ENCODE results near the gene RXRA.

The RXRA gene

DNA sequence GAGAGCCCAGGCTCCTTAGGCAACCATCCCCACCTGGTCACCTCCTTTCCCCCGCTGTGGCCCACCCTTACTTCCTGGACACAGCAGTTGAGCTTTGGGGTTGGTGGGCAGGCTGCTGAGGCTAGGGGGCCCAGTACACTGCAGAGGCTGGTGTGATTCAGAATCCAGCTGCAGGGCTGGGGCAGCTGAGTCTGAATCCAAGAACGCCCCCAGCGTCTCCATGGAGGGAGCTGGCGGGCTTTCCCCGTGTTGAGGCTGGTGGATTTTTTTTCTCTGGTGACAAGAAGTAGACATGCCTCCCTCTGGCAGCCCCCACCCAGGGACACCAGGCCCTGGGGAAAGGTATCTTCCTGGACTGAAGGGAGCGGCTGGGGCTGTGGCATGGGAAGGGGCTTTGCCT is 104.8 kb downstream of the RXRA start:
- Histone ChIP-seq H2AFZ (no peak overlapping the region), H3K4me1 (peaks cover 25% of the 10 kb centered on the region), H3K4me3 (ENCODE audit: low read depth, low read length) (no peak overlapping the region), H3K4me2 (ENCODE audit: low read length) (no peak overlapping the region), H3K9ac (no peak overlapping the region), H3K27me3 (ENCODE audit: control insufficient read depth, insufficient read depth, low read length) (no peaks in the 10 kb centered on the region), H3K27ac (peak overlapping the region; percentile 95), H3K36me3 (ENCODE audit: control insufficient read depth, insufficient read depth, low read length) (no peaks in the 10 kb centered on the region), H3K79me2 (no peaks in the 10 kb centered on the region), H3K9me3 (ENCODE audit: control insufficient read depth, low read length) (no peaks in the 10 kb centered on the region)
- TF ChIP-seq, protein P1, sequence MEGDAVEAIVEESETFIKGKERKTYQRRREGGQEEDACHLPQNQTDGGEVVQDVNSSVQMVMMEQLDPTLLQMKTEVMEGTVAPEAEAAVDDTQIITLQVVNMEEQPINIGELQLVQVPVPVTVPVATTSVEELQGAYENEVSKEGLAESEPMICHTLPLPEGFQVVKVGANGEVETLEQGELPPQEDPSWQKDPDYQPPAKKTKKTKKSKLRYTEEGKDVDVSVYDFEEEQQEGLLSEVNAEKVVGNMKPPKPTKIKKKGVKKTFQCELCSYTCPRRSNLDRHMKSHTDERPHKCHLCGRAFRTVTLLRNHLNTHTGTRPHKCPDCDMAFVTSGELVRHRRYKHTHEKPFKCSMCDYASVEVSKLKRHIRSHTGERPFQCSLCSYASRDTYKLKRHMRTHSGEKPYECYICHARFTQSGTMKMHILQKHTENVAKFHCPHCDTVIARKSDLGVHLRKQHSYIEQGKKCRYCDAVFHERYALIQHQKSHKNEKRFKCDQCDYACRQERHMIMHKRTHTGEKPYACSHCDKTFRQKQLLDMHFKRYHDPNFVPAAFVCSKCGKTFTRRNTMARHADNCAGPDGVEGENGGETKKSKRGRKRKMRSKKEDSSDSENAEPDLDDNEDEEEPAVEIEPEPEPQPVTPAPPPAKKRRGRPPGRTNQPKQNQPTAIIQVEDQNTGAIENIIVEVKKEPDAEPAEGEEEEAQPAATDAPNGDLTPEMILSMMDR (IDR thresholded peaks at IDR 0.05) = no peak

DNA sequence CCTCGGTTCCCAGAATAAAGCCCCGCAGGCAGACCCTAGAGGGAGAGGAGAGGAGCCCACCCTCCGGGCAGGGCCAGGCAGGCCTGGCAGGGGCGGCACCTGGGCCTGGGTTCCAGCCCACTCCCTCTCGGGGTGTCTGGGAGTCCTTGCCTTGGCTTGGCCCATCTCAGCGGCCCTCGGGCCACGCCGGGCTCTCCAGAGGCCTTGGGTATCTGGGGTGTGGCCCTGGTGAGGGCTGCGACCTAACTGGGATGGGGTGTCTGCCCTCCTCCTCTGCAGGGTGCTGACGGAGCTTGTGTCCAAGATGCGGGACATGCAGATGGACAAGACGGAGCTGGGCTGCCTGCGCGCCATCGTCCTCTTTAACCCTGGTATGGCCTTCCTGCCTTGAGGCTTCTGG is 105.4 kb downstream of the RXRA start:
- Histone ChIP-seq H3K9me3 (ENCODE audit: control insufficient read depth, low read length) (no peaks in the 10 kb centered on the region), H3K36me3 (ENCODE audit: control insufficient read depth, insufficient read depth, low read length) (no peaks in the 10 kb centered on the region), H3K27me3 (ENCODE audit: control insufficient read depth, insufficient read depth, low read length) (no peaks in the 10 kb centered on the region), H3K4me1 (peaks cover 30% of the 10 kb centered on the region), H3K4me3 (ENCODE audit: low read depth, low read length) (no peak overlapping the region), H3K27ac (peak overlapping the region; percentile 95), H3K79me2 (no peaks in the 10 kb centered on the region), H2AFZ (no peak overlapping the region), H3K9ac (no peak overlapping the region), H3K4me2 (ENCODE audit: low read length) (peak overlapping the region; percentile 1)
- TF ChIP-seq, protein P1 (IDR thresholded peaks at IDR 0.05) = no peak

DNA sequence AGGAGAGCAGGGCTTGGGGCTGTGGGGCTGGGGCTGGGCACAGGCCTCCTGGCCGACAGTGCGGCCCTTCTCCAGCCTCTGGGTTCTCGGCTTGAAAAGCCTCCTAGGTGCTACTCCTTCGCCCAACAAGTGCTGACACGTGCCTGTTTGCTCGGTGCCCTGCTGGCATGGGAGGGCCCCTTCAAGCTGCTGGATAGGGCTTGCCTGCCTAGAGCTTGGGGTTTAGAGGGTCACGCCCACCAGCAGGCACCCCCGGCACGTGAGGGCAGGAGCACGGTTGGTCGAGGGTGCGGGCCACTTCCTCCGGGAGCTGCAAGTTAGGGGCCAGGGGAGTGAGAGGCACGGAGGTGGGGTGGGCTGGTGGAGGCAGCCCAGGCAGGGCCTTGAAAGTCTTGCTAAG is 106.2 kb downstream of the RXRA start:
- no peak overlapping the region for H3K9ac ChIP-seq
- no peaks in the 10 kb centered on the region for H3K27me3 ChIP-seq (ENCODE audit: control insufficient read depth, insufficient read depth, low read length)
- H3K36me3 ChIP-seq (ENCODE audit: control insufficient read depth, insufficient read depth, low read length) = no peaks in the 10 kb centered on the region
- peak overlapping the region; percentile 95 for H3K27ac ChIP-seq
- H2AFZ ChIP-seq = no peak overlapping the region
- no peaks in the 10 kb centered on the region for H3K9me3 ChIP-seq (ENCODE audit: control insufficient read depth, low read length)
- TF ChIP-seq, protein P1 (IDR thresholded peaks at IDR 0.05) = no peak
- peaks cover 37% of the 10 kb centered on the region for H3K4me1 ChIP-seq
- no peak overlapping the region for H3K4me2 ChIP-seq (ENCODE audit: low read length)
- H3K4me3 ChIP-seq (ENCODE audit: low read depth, low read length) = no peak overlapping the region
- no peaks in the 10 kb centered on the region for H3K79me2 ChIP-seq

DNA sequence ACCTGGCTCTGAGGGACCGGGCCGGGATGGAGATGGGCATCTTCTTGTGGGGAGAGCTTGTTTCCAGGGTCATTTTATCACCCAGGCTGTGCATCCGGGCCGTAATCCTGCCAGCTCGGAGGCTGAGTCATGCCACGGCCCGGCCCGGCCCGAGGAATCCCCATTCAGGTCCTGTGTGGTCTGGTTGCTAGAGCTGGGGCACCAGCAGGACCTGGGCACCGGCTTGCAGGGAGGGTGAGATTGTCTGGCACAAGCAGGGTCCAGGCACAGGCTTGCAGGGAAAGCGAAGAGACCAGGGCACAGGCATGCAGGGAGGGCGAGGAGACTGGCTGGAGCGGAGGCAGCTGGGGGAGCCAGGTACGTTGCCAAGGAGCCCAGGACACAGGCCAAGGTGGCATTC is 106.8 kb downstream of the RXRA start:
- Histone ChIP-seq H3K27ac (peak overlapping the region; percentile 95), H3K79me2 (no peaks in the 10 kb centered on the region), H3K27me3 (ENCODE audit: control insufficient read depth, insufficient read depth, low read length) (no peaks in the 10 kb centered on the region), H3K4me1 (peaks cover 37% of the 10 kb centered on the region), H3K4me3 (ENCODE audit: low read depth, low read length) (no peak overlapping the region), H2AFZ (no peak overlapping the region), H3K4me2 (ENCODE audit: low read length) (no peak overlapping the region), H3K9ac (no peak overlapping the region), H3K36me3 (ENCODE audit: control insufficient read depth, insufficient read depth, low read length) (no peaks in the 10 kb centered on the region), H3K9me3 (ENCODE audit: control insufficient read depth, low read length) (no peaks in the 10 kb centered on the region)
- TF ChIP-seq, protein P1 (IDR thresholded peaks at IDR 0.05) = no peak

Measured in parathyroid adenoma (tissue), 2 donors.